WTC11 (cell line): ENCODE results near the gene PRPF6. TPM values are rescaled to one million over a fixed set of nuclear protein-coding genes. Genes with fewer than 3 reads are reported as not detected.

Experiments used
- ATAC-seq: fragments of 200-7000 bp; cut with Tn5 transposase; 2 replicates; pipeline ENCODE4 v1.10.0; 2021; ENCODE audit warnings: mild to moderate bottlenecking, moderate library complexity
- CTCF ChIA-PET: fragments of 300-600 bp; sonication (Branson Sonifier 250); formaldehyde crosslinking; loops from one replicate; lab custom pipeline; 2021; ENCODE audit warnings: antibody characterized with exemption; lab: Charles Lee
- POLR2A ChIA-PET: fragments of 350-600 bp; sonication (Branson Sonifier 250); formaldehyde crosslinking; loops from one replicate; lab custom pipeline; 2021; ENCODE audit warnings: antibody characterized with exemption; lab: Charles Lee
- DNase-seq: peaks from one replicate; pipeline ENCODE4 v3.0.0; 2021; ENCODE audit warnings: low spot score
- H3K27ac Mint-ChIP-seq: 2 replicates; pipeline ENCODE4 v1.8.0; 2021; ENCODE audit warnings: mixed read lengths
- H3K27me3 Mint-ChIP-seq: 2 replicates; pipeline ENCODE4 v1.8.0; 2021; ENCODE audit warnings: low read depth, mild to moderate bottlenecking, moderate library complexity, mixed read lengths
- H3K36me3 Mint-ChIP-seq: 2 replicates; pipeline ENCODE4 v1.8.0; 2021; ENCODE audit warnings: mixed read lengths
- H3K4me1 Mint-ChIP-seq: 2 replicates; pipeline ENCODE4 v1.8.0; 2022; ENCODE audit warnings: mixed read lengths
- H3K4me3 Mint-ChIP-seq: 2 replicates; pipeline ENCODE4 v1.8.0; 2021; ENCODE audit warnings: mild to moderate bottlenecking, moderate library complexity, mixed read lengths
- H3K9me3 Mint-ChIP-seq: 2 replicates; pipeline ENCODE4 v1.8.0; 2021; ENCODE audit warnings: mixed read lengths
- AFF4 ChIP-seq: sonication (generic); formaldehyde crosslinking; IDR thresholded peaks from 2 replicates; pipeline ENCODE4 v1.8.1; 2023; ENCODE audit warnings: mild to moderate bottlenecking, missing genetic modification reagents, borderline replicate concordance
- ATF6 ChIP-seq: sonication (generic); formaldehyde crosslinking; IDR thresholded peaks from 2 replicates; pipeline ENCODE4 v1.8.1; 2023; ENCODE audit warnings: mild to moderate bottlenecking, missing genetic modification reagents
- FOXJ3 ChIP-seq: sonication (generic); formaldehyde crosslinking; IDR thresholded peaks from 2 replicates; pipeline ENCODE4 v1.9.0; 2021; ENCODE audit warnings: missing genetic modification reagents, mild to moderate bottlenecking, borderline replicate concordance
- HMGXB4 ChIP-seq: sonication (generic); formaldehyde crosslinking; IDR thresholded peaks from 2 replicates; pipeline ENCODE4 v1.8.1; 2023; ENCODE audit warnings: mild to moderate bottlenecking, moderate library complexity, missing genetic modification reagents
- JUN ChIP-seq: sonication (generic); formaldehyde crosslinking; IDR thresholded peaks from 2 replicates; pipeline ENCODE4 v1.8.0; 2023; ENCODE audit warnings: mild to moderate bottlenecking, missing genetic modification reagents
- MAX ChIP-seq: sonication (generic); formaldehyde crosslinking; IDR thresholded peaks from 2 replicates; pipeline ENCODE4 v1.8.0; 2022; ENCODE audit warnings: mild to moderate bottlenecking, missing genetic modification reagents
- PRRX2 ChIP-seq: fragments of 250-450 bp; sonication (Bioruptor Pico); IDR thresholded peaks from 2 replicates; pipeline ENCODE4 v1.8.0; 2021; ENCODE audit warnings: mild to moderate bottlenecking
- ZNF232 ChIP-seq: sonication (generic); formaldehyde crosslinking; IDR thresholded peaks from 2 replicates; pipeline ENCODE4 v1.8.0; 2022; ENCODE audit warnings: mild to moderate bottlenecking, missing genetic modification reagents
- ZNF396 ChIP-seq: fragments of 250-450 bp; sonication (Bioruptor Pico); IDR thresholded peaks from 2 replicates; pipeline ENCODE4 v1.8.0; 2021; ENCODE audit warnings: mild to moderate bottlenecking, moderate library complexity, borderline replicate concordance
- ZNF416 ChIP-seq: fragments of 250-450 bp; sonication (Bioruptor Pico); IDR thresholded peaks from 2 replicates; pipeline ENCODE4 v1.9.0; 2021; ENCODE audit warnings: mild to moderate bottlenecking, inconsistent platforms
- total RNA-seq: library from RNA; stranded (reverse); gene quantifications from 3 replicates; pipeline ENCODE4 v1.2.3, GENCODE V29; 2021
- TF ChIP-seq, protein P1 (sequence below): sonication (generic); formaldehyde crosslinking; IDR thresholded peaks from 2 replicates; pipeline ENCODE4 v1.8.1; 2023; ENCODE audit warnings: mild to moderate bottlenecking, missing genetic modification reagents, moderate library complexity
- TF ChIP-seq, protein P2 (sequence below): fragments of 250-450 bp; sonication (Bioruptor Pico); IDR thresholded peaks from 2 replicates; pipeline ENCODE4 v1.9.0; 2021; ENCODE audit warnings: moderate library complexity, mild to moderate bottlenecking, inconsistent platforms, borderline replicate concordance
- TF ChIP-seq, protein P3 (sequence below): sonication (generic); formaldehyde crosslinking; IDR thresholded peaks from 2 replicates; pipeline ENCODE4 v1.8.0; 2022; ENCODE audit warnings: mild to moderate bottlenecking, missing genetic modification reagents
- TF ChIP-seq, protein P4 (sequence below): sonication (generic); formaldehyde crosslinking; IDR thresholded peaks from 2 replicates; pipeline ENCODE4 v1.8.0; 2022; ENCODE audit warnings: mild to moderate bottlenecking, missing genetic modification reagents

PRPF6 gene
- total RNA-seq, 1 experiment from 2014 or later: 79.4 TPM

GRCh38 chr20:64074184-64074789 is 93.4 kb downstream of the PRPF6 start:
- no peaks in the 10 kb centered on the region for H3K9me3 Mint-ChIP-seq
- no peaks in the 10 kb centered on the region; the same call in 1 of the 2 replicates for H3K27me3 Mint-ChIP-seq
- ATAC-seq: no peak
- no peak overlapping the region for H3K4me3 Mint-ChIP-seq
- no peak for DNase-seq
- TF ChIP-seq JUN (CRISPR knock-in tag) (no peak), ZNF396 (CRISPR knock-in tag) (no peak), ZNF232 (no peak), MAX (no peak), HMGXB4 (CRISPR knock-in tag) (no peak), ZNF416 (CRISPR knock-in tag) (no peak), FOXJ3 (no peak), ATF6 (CRISPR knock-in tag) (no peak), AFF4 (CRISPR knock-in tag) (no peak), PRRX2 (CRISPR knock-in tag) (no peak)
- TF ChIP-seq, protein P1, sequence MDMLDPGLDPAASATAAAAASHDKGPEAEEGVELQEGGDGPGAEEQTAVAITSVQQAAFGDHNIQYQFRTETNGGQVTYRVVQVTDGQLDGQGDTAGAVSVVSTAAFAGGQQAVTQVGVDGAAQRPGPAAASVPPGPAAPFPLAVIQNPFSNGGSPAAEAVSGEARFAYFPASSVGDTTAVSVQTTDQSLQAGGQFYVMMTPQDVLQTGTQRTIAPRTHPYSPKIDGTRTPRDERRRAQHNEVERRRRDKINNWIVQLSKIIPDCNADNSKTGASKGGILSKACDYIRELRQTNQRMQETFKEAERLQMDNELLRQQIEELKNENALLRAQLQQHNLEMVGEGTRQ (CRISPR knock-in tag): no peak
- TF ChIP-seq, protein P2, sequence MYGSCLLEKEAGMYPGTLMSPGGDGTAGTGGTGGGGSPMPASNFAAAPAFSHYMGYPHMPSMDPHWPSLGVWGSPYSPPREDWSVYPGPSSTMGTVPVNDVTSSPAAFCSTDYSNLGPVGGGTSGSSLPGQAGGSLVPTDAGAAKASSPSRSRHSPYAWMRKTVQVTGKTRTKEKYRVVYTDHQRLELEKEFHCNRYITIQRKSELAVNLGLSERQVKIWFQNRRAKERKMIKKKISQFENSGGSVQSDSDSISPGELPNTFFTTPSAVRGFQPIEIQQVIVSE: no peak
- TF ChIP-seq, protein P3, sequence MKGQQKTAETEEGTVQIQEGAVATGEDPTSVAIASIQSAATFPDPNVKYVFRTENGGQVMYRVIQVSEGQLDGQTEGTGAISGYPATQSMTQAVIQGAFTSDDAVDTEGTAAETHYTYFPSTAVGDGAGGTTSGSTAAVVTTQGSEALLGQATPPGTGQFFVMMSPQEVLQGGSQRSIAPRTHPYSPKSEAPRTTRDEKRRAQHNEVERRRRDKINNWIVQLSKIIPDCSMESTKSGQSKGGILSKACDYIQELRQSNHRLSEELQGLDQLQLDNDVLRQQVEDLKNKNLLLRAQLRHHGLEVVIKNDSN (CRISPR knock-in tag): no peak
- TF ChIP-seq, protein P4, sequence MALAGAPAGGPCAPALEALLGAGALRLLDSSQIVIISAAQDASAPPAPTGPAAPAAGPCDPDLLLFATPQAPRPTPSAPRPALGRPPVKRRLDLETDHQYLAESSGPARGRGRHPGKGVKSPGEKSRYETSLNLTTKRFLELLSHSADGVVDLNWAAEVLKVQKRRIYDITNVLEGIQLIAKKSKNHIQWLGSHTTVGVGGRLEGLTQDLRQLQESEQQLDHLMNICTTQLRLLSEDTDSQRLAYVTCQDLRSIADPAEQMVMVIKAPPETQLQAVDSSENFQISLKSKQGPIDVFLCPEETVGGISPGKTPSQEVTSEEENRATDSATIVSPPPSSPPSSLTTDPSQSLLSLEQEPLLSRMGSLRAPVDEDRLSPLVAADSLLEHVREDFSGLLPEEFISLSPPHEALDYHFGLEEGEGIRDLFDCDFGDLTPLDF (CRISPR knock-in tag): no peak
- TF ChIP-seq, all 79 proteins: peak for 0
- CTCF ChIA-PET: interaction anchor here (0.9 to 1.2 kb wide), 2 partner anchors 28 to 46 kb away, joined by 3 to 4 read pairs; no protein-coding TSS in a partner anchor
- Mint-ChIP-seq H3K4me1 (peaks cover 9% of the 10 kb centered on the region), H3K27ac (no peak overlapping the region), H3K36me3 (no peaks in the 10 kb centered on the region)
- POLR2A ChIA-PET: no interaction called here
